Neural cell (in vitro differentiated cells): Measurements from ENCODE around the gene SCGN. TPM values are rescaled to one million over a fixed set of nuclear protein-coding genes. Genes with fewer than 3 reads are reported as not detected.

ENCODE experiments used
- H2AFZ ChIP-seq: fragments of 200-600, 300-800 bp; sonication (generic), shearing (Covaris generic); 2 replicates; pipeline ENCODE4 v1.6.0; 2014; ENCODE audit warnings: low read depth, mild to moderate bottlenecking, antibody characterized with exemption, low read length, moderate library complexity
- H3F3A ChIP-seq: fragments of 200-600 bp; shearing (Covaris generic); 2 replicates; pipeline ENCODE4 v1.6.1; 2016; ENCODE audit warnings: mild to moderate bottlenecking, moderate library complexity, mixed read lengths, antibody characterized with exemption, low read length; ENCODE audit not compliant: insufficient read depth, poor library complexity, severe bottlenecking
- H3K27ac ChIP-seq: fragments of 200-600, 300-800 bp; sonication (generic), shearing (Covaris generic); 2 replicates; pipeline ENCODE4 v1.5.1; 2014; ENCODE audit warnings: mild to moderate bottlenecking, low read length, moderate library complexity
- H3K27me3 ChIP-seq: fragments of 300-800, 200-600 bp; sonication (generic), shearing (Covaris generic); 2 replicates; pipeline ENCODE4 v1.6.0; 2014; ENCODE audit warnings: mild to moderate bottlenecking, low read depth, low read length, moderate library complexity; ENCODE audit not compliant: insufficient read depth
- H3K36me3 ChIP-seq: fragments of 300-800, 200-600 bp; sonication (generic), shearing (Covaris generic); 2 replicates; pipeline ENCODE4 v1.5.1; 2014; ENCODE audit warnings: mild to moderate bottlenecking, antibody characterized with exemption, low read length, moderate library complexity; ENCODE audit not compliant: insufficient read depth
- H3K4me2 ChIP-seq: fragments of 300-800, 200-600 bp; sonication (generic), shearing (Covaris generic); 2 replicates; pipeline ENCODE4 v1.6.0; 2014; ENCODE audit warnings: mild to moderate bottlenecking, low read length
- H3K4me3 ChIP-seq: fragments of 300-800, 200-600 bp; sonication (generic), shearing (Covaris generic); 2 replicates; pipeline ENCODE4 v1.5.1; 2014; ENCODE audit warnings: mild to moderate bottlenecking, low read length, moderate library complexity
- H3K79me2 ChIP-seq: fragments of 200-600 bp; shearing (Covaris generic); replicated peaks from 2 replicates; pipeline ENCODE4 v1.6.0; 2014; ENCODE audit warnings: mild to moderate bottlenecking, low read length, moderate library complexity; ENCODE audit not compliant: insufficient read depth
- H3K9ac ChIP-seq: fragments of 300-800, 200-600 bp; sonication (generic), shearing (Covaris generic); 2 replicates; pipeline ENCODE4 v1.6.1; 2016; ENCODE audit warnings: mild to moderate bottlenecking, low read length, mixed read lengths
- H3K9me2 ChIP-seq: fragments of 200-600 bp; shearing (Covaris generic); 2 replicates; pipeline ENCODE4 v1.6.1; 2016; ENCODE audit warnings: mild to moderate bottlenecking, low read length, mixed read lengths; ENCODE audit not compliant: insufficient read depth
- H3K9me3 ChIP-seq: fragments of 200-600, 300-800 bp; sonication (generic), shearing (Covaris generic); 2 replicates; pipeline ENCODE4 v1.6.1; 2016; ENCODE audit warnings: mild to moderate bottlenecking, mixed run types, low read length, moderate library complexity, mixed read lengths
- H4K20me1 ChIP-seq: fragments of 200-600 bp; shearing (Covaris generic); 2 replicates; pipeline ENCODE4 v1.6.1; 2016; ENCODE audit warnings: mild to moderate bottlenecking, mixed run types; ENCODE audit not compliant: insufficient read depth
- CTCF ChIP-seq: fragments of 450-650 bp; IDR thresholded peaks from 2 replicates; pipeline ENCODE4 v1.5.1; 2014; ENCODE audit warnings: antibody characterized with exemption, mild to moderate bottlenecking, moderate library complexity; ENCODE audit not compliant: poor library complexity, severe bottlenecking
- EP300 ChIP-seq: fragments of 450-650 bp; conservative IDR thresholded peaks from 2 replicates; pipeline ENCODE4 v1.6.1; 2014; ENCODE audit warnings: antibody characterized with exemption, mild to moderate bottlenecking, moderate library complexity; ENCODE audit not compliant: poor library complexity, severe bottlenecking
- EZH2 ChIP-seq: fragments of 200-600, 300-800 bp; shearing (Covaris generic), sonication (generic); IDR thresholded peaks from 2 replicates; pipeline ENCODE4 v1.6.1; 2014; ENCODE audit warnings: antibody characterized with exemption, low read length, borderline replicate concordance, mild to moderate bottlenecking; ENCODE audit not compliant: insufficient read depth, poor library complexity, severe bottlenecking
- MXI1 ChIP-seq: fragments of 450-650 bp; conservative IDR thresholded peaks from 2 replicates; pipeline ENCODE4 v1.6.1; 2014; ENCODE audit warnings: antibody characterized with exemption, mild to moderate bottlenecking; ENCODE audit not compliant: poor library complexity, severe bottlenecking
- POLR2AphosphoS5 ChIP-seq: IDR thresholded peaks from 2 replicates; pipeline ENCODE4 v1.6.1; 2012
- RAD21 ChIP-seq: fragments of 450-650 bp; conservative IDR thresholded peaks from 2 replicates; pipeline ENCODE4 v1.6.1; 2014; ENCODE audit warnings: antibody characterized with exemption, mild to moderate bottlenecking, moderate library complexity
- SMC3 ChIP-seq: fragments of 450-650 bp; conservative IDR thresholded peaks from 2 replicates; pipeline ENCODE4 v1.6.1; 2014; ENCODE audit warnings: antibody characterized with exemption, mild to moderate bottlenecking, moderate library complexity; ENCODE audit not compliant: poor library complexity
- TAF1 ChIP-seq: IDR thresholded peaks from 2 replicates; pipeline ENCODE4 v1.6.1; 2012; ENCODE audit warnings: low read depth
- polyA plus RNA-seq: library from polyadenylated mRNA; depleted of rRNA; stranded (reverse); fragments of >200 nt; gene quantifications from 2 replicates; pipeline ENCODE4 v1.2.3, GENCODE V29; 2014
- TF ChIP-seq, protein P1 (sequence below): IDR thresholded peaks from 2 replicates; pipeline ENCODE4 v1.6.1; 2012; ENCODE audit warnings: borderline replicate concordance

The SCGN gene
- polyA plus RNA-seq, 1 donor from 2014 or later: 254 TPM

GRCh38 chr6:25671652-25672051 lies 19.6 kb downstream of the SCGN start:
- no peaks in the 10 kb centered on the region for H3K9me3 ChIP-seq
- no peak overlapping the region for H3K9ac ChIP-seq
- no peak for TF ChIP-seq EZH2
- no peak for TF ChIP-seq MXI1
- TF ChIP-seq SMC3: no peak
- TF ChIP-seq TAF1: no peak
- TF ChIP-seq, protein P1, sequence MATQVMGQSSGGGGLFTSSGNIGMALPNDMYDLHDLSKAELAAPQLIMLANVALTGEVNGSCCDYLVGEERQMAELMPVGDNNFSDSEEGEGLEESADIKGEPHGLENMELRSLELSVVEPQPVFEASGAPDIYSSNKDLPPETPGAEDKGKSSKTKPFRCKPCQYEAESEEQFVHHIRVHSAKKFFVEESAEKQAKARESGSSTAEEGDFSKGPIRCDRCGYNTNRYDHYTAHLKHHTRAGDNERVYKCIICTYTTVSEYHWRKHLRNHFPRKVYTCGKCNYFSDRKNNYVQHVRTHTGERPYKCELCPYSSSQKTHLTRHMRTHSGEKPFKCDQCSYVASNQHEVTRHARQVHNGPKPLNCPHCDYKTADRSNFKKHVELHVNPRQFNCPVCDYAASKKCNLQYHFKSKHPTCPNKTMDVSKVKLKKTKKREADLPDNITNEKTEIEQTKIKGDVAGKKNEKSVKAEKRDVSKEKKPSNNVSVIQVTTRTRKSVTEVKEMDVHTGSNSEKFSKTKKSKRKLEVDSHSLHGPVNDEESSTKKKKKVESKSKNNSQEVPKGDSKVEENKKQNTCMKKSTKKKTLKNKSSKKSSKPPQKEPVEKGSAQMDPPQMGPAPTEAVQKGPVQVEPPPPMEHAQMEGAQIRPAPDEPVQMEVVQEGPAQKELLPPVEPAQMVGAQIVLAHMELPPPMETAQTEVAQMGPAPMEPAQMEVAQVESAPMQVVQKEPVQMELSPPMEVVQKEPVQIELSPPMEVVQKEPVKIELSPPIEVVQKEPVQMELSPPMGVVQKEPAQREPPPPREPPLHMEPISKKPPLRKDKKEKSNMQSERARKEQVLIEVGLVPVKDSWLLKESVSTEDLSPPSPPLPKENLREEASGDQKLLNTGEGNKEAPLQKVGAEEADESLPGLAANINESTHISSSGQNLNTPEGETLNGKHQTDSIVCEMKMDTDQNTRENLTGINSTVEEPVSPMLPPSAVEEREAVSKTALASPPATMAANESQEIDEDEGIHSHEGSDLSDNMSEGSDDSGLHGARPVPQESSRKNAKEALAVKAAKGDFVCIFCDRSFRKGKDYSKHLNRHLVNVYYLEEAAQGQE: no peak
- no peak for TF ChIP-seq RAD21
- TF ChIP-seq POLR2AphosphoS5: no peak
- TF ChIP-seq EP300: no peak
- TF ChIP-seq CTCF: no peak
- H3K4me3 ChIP-seq: no peak overlapping the region
- no peaks in the 10 kb centered on the region for H3K36me3 ChIP-seq
- H2AFZ ChIP-seq: no peak overlapping the region
- H3K9me2 ChIP-seq: no peaks in the 10 kb centered on the region
- H3K79me2 ChIP-seq: no peaks in the 10 kb centered on the region
- no peak overlapping the region for H3K27ac ChIP-seq
- H3K27me3 ChIP-seq: no peaks in the 10 kb centered on the region
- H3K4me2 ChIP-seq: no peak overlapping the region
- H3F3A ChIP-seq: peaks cover 6% of the 10 kb centered on the region
- H4K20me1 ChIP-seq: no peaks in the 10 kb centered on the region

- no peak overlapping the region for H3K4me2 ChIP-seq
- TF ChIP-seq POLR2AphosphoS5: no peak
- TF ChIP-seq TAF1: no peak
- TF ChIP-seq EP300: no peak
- no peak for TF ChIP-seq MXI1
- TF ChIP-seq, protein P1: no peak
- no peak for TF ChIP-seq CTCF
- TF ChIP-seq EZH2: no peak
- no peak for TF ChIP-seq RAD21
- TF ChIP-seq SMC3: no peak
- no peaks in the 10 kb centered on the region for H3K27me3 ChIP-seq
- H3K9ac ChIP-seq: no peak overlapping the region
- H3K9me2 ChIP-seq: no peaks in the 10 kb centered on the region
- H3F3A ChIP-seq: no peaks in the 10 kb centered on the region
- no peaks in the 10 kb centered on the region for H3K36me3 ChIP-seq
- H2AFZ ChIP-seq: no peak overlapping the region
- no peak overlapping the region for H3K27ac ChIP-seq
- no peaks in the 10 kb centered on the region for H3K79me2 ChIP-seq
- H3K4me3 ChIP-seq: no peak overlapping the region
- no peaks in the 10 kb centered on the region for H3K9me3 ChIP-seq
- no peaks in the 10 kb centered on the region for H4K20me1 ChIP-seq
Observed at GRCh38 chr6:25675167-25675566, 23.2 kb downstream of the SCGN start.
